Neutrophil (primary cell): ENCODE results near the gene PLK3.
"Not testable (repeated sequence)": the region's sequence is repeated elsewhere in the genome, so short reads cannot be mapped to it uniquely, and the experiment has no call there.

ENCODE experiments used
- H3K27ac ChIP-seq: fragments of 200-600 bp; sonication (generic); 2 replicates; pipeline ENCODE4 v1.5.1; 2016; ENCODE audit warnings: mild to moderate bottlenecking, moderate library complexity
- H3K27me3 ChIP-seq: fragments of 200-600 bp; sonication (generic); 2 replicates; pipeline ENCODE4 v1.6.0; 2016; ENCODE audit warnings: mild to moderate bottlenecking
- H3K36me3 ChIP-seq: fragments of 200-600 bp; sonication (generic); 2 replicates; pipeline ENCODE4 v1.5.1; 2017
- H3K4me1 ChIP-seq, 2 experiments: fragments of 200-600 bp in 1 of 2; sonication (generic) in 1 of 2; 1 replicate in 1 of 2; 2 replicates in 1 of 2; pipeline versions ENCODE4 v1.5.1 to v1.6.1; 2013 to 2016; ENCODE audit warnings: low read depth in 1 of 2, low read length in 1 of 2, mild to moderate bottlenecking in 1 of 2, moderate library complexity in 1 of 2; ENCODE audit not compliant: control insufficient read depth in 1 of 2, insufficient read depth in 1 of 2
- H3K4me3 ChIP-seq, 2 experiments: fragments of 200-600 bp in 1 of 2; sonication (generic) in 1 of 2; 1 replicate in 1 of 2; 2 replicates in 1 of 2; pipeline ENCODE4 v1.5.1; 2013 to 2016; ENCODE audit warnings: low read depth in 1 of 2, low read length in 1 of 2, mild to moderate bottlenecking in 1 of 2, moderate library complexity in 1 of 2
- H3K9me3 ChIP-seq: fragments of 200-600 bp; sonication (generic); 2 replicates; pipeline ENCODE4 v1.5.1; 2016
- CTCF ChIP-seq: fragments of 200-600 bp; sonication (generic); IDR thresholded peaks from 2 replicates; pipeline ENCODE4 v1.5.1; 2016; ENCODE audit warnings: antibody characterized with exemption

Gene PLK3

GRCh38 chr1:44799770-44800584 is at the start of gene PLK3:
PLK3 (plus strand) TSS chr1:44800377; CDS start chr1:44800464, 87 bp downstream.
- peak; percentile 90 for TF ChIP-seq CTCF
- peak within 1 kb of the TSS; percentile 82 to 98 for H3K4me3 ChIP-seq
- peaks cover 36 to 41% of the 10 kb centered on the region in 2 experiments for H3K4me1 ChIP-seq
- H3K9me3 ChIP-seq = no peaks in the 10 kb centered on the region
- no peaks in the 10 kb centered on the region for H3K27me3 ChIP-seq
- peak within 1 kb of the TSS; percentile 95 for H3K27ac ChIP-seq
- peaks cover 32% of the 10 kb centered on the region for H3K36me3 ChIP-seq

GRCh38 chr1:44757420-44757819 is 42.8 kb upstream of the PLK3 start:
- Histone ChIP-seq H3K4me1 (no peaks in the 10 kb centered on the region), H3K27me3 (no peaks in the 10 kb centered on the region), H3K27ac (no peak overlapping the region), H3K9me3 (no peaks in the 10 kb centered on the region), H3K4me3 (no peak overlapping the region), H3K36me3 (peaks cover 97% of the 10 kb centered on the region)
- TF ChIP-seq CTCF = no peak

GRCh38 chr1:44759077-44759476 is 41.1 kb upstream of the PLK3 start:
- H3K36me3 ChIP-seq = peaks cover 97% of the 10 kb centered on the region
- H3K27ac ChIP-seq = no peak overlapping the region
- no peaks in the 10 kb centered on the region for H3K4me1 ChIP-seq
- no peak overlapping the region for H3K4me3 ChIP-seq
- no peaks in the 10 kb centered on the region for H3K27me3 ChIP-seq
- no peaks in the 10 kb centered on the region for H3K9me3 ChIP-seq
- TF ChIP-seq CTCF = no peak

GRCh38 chr1:44760876-44761275 is 39.3 kb upstream of the PLK3 start:
- no peaks in the 10 kb centered on the region for H3K4me1 ChIP-seq
- H3K27me3 ChIP-seq = no peaks in the 10 kb centered on the region
- peaks cover 91% of the 10 kb centered on the region for H3K36me3 ChIP-seq
- no peaks in the 10 kb centered on the region for H3K9me3 ChIP-seq
- H3K27ac ChIP-seq = no peak overlapping the region
- no peak for TF ChIP-seq CTCF
- no peak overlapping the region for H3K4me3 ChIP-seq

- not testable (repeated sequence) for H3K4me3 ChIP-seq, H3K27me3 ChIP-seq, H3K9me3 ChIP-seq, H3K4me1 ChIP-seq, H3K27ac ChIP-seq
- H3K36me3 ChIP-seq = peaks cover 66% of the 10 kb centered on the region
Observed at GRCh38 chr1:44766421-44766820, 33.8 kb upstream of the PLK3 start.
